ENCODE measurements around the gene RMP24.

The RMP24 gene

GRCh38 chr18:35935805-35936204 lies 36.7 kb upstream of the RMP24 start:
- ATAC-seq (ENCODE audit: low FRiP score) (no peak), DNase-seq (ENCODE audit: low spot score) (no peak)
- no peak for TF ChIP-seq CTCF (IDR thresholded peaks at IDR 0.05)

DNA sequence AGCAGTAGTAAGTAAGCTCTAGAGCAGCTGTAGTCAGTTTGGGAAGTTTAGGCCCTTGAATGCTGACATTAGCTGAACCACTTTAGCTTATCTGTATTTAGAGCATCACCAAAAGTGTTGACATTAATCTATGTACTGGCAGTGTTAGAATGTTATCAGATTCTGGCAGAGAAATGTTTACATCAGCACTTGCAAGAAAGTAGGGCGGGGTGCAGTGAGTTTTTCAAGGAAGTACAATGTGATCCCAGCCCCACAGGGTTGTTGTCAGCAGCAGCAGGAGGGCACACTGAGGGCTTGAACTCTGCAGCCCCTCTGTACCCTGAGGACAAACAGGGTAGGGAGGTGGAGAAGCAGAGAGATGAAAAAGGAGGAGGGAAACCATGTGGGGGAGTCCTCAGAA lies 35.5 kb upstream of the RMP24 start:
- ATAC-seq (ENCODE audit: low FRiP score) (no peak), DNase-seq (ENCODE audit: low spot score) (no peak)
- TF ChIP-seq CTCF (IDR thresholded peaks at IDR 0.05) = no peak

DNA sequence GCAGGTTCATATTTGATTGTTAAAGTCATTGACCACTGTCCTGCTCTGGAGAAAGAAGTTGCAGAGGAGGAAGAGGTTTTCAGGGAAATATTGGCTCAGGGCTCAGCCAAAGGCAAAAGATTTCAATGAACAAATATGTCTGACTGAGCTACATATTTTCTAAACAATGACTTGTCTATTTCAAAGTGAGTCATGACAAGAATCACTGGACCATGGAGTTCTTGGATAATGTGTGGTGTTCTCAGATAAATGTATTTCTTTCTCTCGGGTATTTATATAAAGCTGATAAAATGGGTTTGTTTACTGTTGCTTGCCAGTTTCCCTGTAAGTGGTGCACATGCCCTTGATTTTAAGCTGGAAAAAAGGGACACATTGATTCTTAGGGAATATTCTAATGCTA lies 34.3 kb upstream of the RMP24 start:
- no peak for DNase-seq (ENCODE audit: low spot score)
- ATAC-seq (ENCODE audit: low FRiP score) = no peak
- TF ChIP-seq CTCF (IDR thresholded peaks at IDR 0.05) = no peak

DNA sequence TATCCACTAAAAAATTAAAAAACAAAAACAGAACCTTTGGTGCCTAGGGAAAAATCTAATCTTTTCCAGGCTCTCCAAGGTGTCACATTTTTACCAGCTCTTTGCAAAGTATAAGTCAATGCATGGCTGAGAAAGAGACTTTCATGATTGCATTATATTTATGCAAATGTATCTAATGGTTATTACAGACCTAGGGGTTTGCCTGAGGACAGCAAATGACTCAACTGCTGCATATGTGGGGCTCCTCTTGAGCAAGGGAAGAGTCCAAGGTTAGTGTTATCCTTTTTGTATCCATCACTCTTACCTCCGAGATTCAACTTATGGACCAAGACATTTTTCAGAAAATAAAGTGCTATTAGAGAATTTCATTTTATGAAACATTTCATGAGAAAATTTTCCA lies 33.9 kb upstream of the RMP24 start:
- DNase-seq (ENCODE audit: low spot score) = no peak

GRCh38 chr18:35939138-35939537 lies 33.3 kb upstream of the RMP24 start:
- DNase-seq (ENCODE audit: low spot score) (no peak), ATAC-seq (ENCODE audit: low FRiP score) (no peak)
- TF ChIP-seq CTCF (IDR thresholded peaks at IDR 0.05) = no peak

More for the DNA sequence above, 33.9 kb upstream of the RMP24 start:
- ATAC-seq (ENCODE audit: low FRiP score) = no peak
- no peak for TF ChIP-seq CTCF (IDR thresholded peaks at IDR 0.05)

GRCh38 chr18:35941299-35941698 lies 31.2 kb upstream of the RMP24 start:
- TF ChIP-seq CTCF (IDR thresholded peaks at IDR 0.05) = no peak
- no peak for DNase-seq (ENCODE audit: low spot score)
- no peak for ATAC-seq (ENCODE audit: low FRiP score)

GRCh38 chr18:35942133-35942532 lies 30.3 kb upstream of the RMP24 start:
- DNase-seq (ENCODE audit: low spot score) (no peak), ATAC-seq (ENCODE audit: low FRiP score) (no peak)
- no peak for TF ChIP-seq CTCF (IDR thresholded peaks at IDR 0.05)
